HG03103 (cell line): Measurements from ENCODE around the gene HDAC4.

Source experiments
- ATAC-seq: cut with Tn5 transposase; IDR thresholded peaks from one replicate; pipeline ENCODE4 v1.9.1; 2021; ENCODE audit warnings: low read depth; ENCODE audit not compliant: unreplicated experiment

The HDAC4 gene

DNA sequence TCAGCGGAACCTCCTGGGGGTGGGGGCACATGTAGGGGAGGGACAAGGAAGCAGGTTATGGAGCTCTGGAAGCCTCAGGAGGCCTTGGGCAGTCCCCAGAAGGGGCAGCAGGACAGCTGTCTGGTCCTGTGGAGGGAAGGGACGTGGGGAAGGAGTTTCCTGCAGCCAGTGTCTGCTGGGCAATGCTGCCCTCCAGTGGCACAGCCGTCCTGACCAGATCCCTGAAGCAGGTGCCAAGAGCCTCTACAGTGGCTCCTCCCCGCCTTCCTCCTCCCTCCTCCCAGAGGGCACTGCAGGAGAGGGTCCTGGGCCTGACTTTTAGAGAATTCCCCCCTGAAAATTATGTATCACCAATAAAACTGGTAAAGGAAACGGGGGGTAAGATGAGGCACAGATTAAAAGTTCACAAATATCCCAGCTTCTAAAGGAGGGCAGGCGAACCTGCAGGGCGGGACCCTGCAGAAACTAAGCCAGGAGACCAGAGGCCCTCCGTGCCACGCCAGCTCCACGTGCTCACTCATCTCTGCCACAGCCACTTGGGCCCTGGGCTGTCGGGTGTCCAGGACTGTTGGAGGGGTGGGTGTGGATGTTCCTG is 294.4 kb downstream of the HDAC4 start:
- no peak for ATAC-seq

DNA sequence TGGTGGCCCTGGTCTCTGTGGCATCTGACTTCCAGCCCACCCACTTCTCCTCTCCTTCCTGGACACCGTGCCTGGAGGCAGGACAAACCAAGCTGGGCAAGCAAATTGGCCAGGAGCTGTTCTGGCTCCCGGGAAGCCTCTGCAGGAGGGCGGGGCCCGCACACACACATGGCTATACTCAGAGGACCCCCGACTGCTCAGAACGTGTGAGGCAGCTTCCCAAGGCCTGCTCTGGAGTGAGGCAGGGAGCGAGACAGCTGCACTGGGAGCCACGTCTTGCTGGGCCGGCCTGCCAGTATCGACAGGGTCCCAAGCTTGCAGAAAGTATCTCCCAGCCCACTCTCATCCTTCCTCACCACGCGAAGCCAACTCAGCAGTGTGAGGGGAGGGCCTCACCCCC is 295.6 kb downstream of the HDAC4 start:
- no peak for ATAC-seq

DNA sequence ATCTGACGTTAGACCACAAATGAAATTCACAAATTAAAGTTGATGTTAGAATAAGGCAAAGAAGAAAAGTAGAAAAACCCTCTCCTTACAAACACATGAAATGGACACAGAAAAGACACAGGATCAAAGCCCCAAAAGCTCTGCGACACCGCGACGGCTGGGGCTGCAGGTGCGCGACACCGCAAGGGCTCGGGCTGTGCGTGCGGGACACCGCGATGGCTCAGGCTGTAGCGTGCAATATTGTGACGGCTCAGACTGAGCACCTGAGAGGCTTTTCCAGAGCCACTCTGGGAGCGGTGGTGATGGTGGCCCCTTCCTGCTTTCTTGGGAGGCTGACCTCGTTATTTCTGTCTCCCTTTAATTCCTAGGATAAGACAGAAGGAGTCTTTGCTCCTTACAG is 296.0 kb downstream of the HDAC4 start:
- no peak for ATAC-seq

- ATAC-seq, result no peak
Observed at GRCh38 chr2:239103125-239104098, 297.4 kb downstream of the HDAC4 start.

GRCh38 chr2:239102266-239102665 is 298.6 kb downstream of the HDAC4 start:
- ATAC-seq, result no peak

GRCh38 chr2:239101807-239102206 is 299.0 kb downstream of the HDAC4 start:
- no peak for ATAC-seq

DNA sequence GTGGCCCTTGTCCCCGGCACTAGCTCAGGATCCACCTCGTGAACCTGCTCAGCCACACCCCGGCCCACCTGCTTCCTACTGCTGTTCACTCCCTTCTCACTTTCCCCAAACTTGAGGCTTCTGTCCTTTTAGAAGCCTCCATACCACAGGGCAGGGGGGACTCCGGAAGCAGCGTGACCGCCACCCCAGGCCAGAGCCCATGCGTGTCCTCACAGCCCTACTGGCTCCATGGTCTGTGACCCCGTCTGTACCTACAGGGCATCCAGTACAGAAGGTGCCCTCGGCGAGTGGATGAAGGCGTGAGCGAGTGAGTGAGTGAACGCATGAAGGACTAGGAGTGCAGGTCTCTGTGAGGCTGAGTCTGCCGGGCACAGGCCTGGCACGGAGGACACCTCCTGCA is 299.7 kb downstream of the HDAC4 start:
- no peak for ATAC-seq

DNA sequence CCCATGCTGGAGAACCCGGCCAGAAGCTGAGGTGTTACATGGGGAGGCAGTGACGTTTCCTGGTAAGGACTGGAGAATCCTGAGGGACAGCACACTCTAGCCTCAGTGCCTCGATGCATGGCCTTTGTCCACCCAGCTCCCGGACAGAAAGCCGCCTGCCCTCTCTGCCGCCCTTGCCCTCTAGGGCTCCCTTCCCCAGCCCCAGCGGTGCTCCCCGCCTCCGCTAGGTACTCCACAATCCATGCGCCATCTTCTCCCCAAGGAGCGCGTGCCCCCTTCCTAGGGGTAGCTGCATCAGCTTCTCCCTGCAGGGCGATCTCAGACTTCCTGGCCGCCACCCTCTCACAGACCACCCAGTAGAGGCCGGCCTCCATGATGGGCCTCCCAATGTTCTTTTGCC is 301.3 kb downstream of the HDAC4 start:
- no peak for ATAC-seq

DNA sequence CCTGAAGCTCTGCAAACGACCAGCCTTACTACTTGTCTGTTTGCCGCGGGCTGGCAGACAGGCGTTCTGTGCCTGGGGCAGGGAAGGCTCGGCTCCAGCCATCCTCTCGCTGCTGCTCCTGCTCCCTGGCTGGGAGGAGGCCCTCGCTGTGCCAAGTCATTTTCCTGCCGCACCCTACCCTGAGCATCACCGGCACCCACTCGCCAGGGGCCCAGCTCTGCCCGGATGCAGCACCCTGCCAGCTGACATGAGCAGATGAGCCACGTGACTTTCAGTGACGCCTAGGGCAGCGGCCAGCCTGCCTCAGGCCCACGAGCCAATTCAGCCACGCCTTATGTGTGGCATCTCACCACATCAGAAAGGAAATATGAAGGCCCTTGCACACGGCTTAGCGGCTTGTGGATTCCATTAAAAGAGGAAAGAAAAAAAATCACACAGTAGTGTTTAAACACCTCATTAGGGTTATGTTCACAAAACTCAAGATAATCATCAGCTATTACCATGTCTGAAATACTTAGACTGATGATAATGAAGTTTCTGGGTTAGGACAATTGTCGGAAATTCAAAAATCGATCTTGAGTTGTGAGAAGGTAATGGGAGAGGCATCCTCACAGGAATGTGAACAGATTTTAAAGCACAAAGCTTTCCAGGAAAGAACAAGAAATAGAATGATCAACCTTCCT is 302.4 kb downstream of the HDAC4 start:
- no peak for ATAC-seq

GRCh38 chr2:239097428-239097696 is 303.5 kb downstream of the HDAC4 start:
- ATAC-seq, result no peak

GRCh38 chr2:239096676-239097427 is 304.0 kb downstream of the HDAC4 start:
- ATAC-seq, result no peak

DNA sequence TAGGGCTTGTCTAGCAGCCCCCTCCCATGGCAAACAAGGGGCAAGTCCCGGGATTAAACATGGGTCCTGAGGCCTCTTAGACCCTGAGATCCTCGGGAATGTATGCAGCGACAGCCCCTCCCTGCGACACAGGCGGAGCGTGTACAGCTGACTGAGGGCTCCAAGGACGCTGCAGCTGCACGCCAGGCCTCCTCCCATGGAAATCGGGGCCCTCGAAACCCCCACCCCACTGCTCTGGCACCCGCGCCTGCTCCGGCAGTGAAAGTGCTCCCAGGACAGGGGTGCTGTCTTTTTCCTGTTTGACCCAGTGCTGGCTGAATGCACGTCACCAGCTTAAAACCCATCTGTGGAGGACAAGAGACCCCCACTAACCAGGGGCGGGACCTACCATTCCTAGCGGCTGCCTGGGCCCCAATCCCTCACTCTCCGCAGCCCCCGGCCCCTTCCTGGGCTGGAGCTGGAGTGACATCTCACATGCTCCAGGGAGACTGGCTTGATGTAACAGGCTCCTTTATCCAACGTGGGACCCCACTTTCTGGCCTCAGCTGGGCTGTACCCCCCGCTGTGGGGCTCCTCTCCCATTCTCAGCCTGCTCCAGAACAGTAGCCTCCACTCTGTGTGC is 305.2 kb downstream of the HDAC4 start:
- ATAC-seq, result no peak

DNA sequence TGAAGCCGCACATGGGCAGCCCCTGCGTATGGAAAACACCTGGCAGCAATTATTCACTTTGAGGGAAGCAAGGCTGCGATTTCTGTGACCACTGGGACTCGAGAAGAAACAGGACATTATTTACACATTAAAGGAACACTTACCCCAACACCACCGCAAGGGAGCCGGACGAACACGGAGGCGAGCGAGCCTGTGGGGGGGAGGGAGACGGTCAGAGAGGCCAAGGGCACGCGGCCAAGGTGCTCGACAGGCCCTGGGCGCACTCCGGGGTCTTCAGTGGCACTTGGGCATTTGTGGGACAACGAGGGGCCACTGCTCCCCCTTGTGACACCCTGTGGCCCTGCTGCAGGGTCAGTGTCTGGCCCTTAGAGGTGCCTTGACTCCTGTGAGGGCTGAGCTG is 306.0 kb downstream of the HDAC4 start:
- ATAC-seq, result no peak

DNA sequence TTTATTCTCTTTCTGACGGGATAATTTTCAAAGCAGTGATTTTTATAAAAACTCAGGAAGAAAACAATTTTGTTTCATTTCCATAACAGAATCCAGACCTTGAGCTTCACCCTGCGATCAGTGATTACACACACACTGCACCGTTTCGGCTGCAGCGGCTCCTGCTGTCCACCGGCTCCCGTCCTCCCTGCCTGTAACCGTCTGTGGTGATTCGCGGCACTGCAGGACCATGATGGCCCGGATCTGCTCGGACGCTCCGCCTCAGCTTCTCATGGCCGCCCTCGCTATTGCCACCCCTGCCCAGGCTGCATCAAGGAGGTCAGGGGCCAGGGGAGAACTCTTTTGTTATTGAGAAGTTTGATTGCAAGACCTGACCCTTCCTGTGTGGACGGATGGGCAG is 306.9 kb downstream of the HDAC4 start:
- no peak for ATAC-seq

GRCh38 chr2:239093542-239093941 is 307.3 kb downstream of the HDAC4 start:
- no peak for ATAC-seq

GRCh38 chr2:239092571-239093294 is 308.1 kb downstream of the HDAC4 start:
- ATAC-seq, result no peak

DNA sequence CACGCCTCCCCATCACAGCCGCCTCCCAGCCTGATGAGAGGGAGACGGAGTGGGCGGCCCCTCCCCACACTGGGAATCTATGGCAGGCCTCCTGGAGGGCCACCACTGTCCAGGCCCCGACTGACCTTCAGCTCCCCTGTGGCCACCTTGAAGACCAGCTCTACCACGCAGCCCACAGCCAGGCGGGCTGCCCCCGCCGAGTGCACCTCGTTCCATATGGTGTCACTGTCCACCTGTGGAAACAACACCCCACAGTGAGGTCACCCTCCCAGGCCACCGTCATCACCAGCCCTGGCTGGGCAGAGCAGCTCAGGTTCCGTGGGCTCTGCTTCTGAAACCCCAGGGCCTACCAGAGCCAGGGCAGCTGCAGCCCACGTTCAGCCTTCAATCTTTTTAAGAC is 310.9 kb downstream of the HDAC4 start:
- no peak for ATAC-seq

DNA sequence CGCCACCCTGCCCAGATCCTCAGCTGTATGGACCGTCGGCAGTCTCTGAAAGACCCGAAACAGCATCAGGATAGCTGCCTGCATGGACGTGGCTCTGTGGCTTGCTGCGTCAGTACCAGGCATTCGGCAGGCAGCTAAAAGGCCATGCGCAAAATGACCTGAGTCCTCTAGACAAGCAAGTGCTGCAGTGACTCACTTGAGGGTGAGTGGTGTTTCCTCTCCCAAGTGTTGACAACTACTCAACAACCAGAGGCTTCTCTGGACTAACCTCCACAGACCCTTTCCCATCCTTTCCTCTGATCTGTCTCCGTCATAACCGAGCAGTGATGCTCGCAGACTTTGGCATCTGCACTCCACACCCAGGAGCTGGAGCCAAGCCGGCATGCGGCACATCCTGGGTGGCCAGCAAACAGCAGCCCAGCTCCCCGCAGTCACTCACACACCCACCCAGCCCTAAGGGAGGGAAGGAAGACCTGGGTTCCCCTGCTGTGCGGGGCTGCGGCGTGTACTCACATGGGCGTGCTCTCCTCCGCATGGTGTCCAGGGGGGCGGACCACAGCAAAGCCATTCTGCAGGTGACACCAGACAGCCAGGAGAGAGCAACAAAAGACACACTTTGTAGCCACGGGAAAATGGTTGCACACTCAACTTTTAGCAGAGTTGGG is 313.6 kb downstream of the HDAC4 start:
- no peak for ATAC-seq

GRCh38 chr2:239086325-239087020 is 314.3 kb downstream of the HDAC4 start:
- ATAC-seq, result no peak
